ENCODE data around the gene COL9A3.

DNA sequence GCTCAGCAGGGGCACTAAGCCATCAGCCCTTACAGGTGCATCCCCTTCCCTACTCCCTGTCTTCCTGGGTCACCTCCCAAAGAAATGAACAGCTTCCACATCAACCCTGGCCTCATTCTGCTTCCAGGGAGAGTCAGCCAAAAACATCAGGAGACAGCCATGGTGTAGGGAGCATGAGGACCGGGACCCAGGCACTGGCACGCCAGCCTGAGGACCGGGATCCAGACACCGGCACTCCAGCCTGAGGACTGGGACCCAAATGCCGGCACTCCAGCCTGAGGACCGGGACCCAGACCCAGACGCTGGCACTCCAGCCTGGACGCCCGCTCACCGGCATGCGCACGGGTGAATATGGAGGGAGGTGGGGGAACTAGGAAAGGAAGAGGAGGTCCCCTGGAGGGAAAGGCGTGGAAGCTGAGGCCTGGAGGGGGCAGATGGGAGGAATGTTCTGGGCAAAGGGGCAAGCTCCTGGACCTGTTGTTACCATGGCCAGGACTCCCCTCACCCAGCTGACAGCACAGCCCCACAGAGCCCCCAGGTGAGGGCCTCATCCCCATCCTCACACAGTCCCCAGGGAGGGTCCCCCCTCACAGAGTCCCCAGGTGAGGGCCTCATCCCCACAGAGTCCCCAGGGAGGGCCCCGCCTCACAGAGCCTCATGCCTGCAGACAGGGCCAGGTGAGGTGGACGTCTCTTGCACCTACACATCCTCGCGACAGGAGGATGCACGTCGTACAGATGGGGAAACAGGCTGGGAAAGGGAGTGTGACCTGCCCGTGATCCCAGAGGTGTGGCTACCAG is 46.5 kb upstream of the COL9A3 start:
- TF ChIP-seq, protein P1, sequence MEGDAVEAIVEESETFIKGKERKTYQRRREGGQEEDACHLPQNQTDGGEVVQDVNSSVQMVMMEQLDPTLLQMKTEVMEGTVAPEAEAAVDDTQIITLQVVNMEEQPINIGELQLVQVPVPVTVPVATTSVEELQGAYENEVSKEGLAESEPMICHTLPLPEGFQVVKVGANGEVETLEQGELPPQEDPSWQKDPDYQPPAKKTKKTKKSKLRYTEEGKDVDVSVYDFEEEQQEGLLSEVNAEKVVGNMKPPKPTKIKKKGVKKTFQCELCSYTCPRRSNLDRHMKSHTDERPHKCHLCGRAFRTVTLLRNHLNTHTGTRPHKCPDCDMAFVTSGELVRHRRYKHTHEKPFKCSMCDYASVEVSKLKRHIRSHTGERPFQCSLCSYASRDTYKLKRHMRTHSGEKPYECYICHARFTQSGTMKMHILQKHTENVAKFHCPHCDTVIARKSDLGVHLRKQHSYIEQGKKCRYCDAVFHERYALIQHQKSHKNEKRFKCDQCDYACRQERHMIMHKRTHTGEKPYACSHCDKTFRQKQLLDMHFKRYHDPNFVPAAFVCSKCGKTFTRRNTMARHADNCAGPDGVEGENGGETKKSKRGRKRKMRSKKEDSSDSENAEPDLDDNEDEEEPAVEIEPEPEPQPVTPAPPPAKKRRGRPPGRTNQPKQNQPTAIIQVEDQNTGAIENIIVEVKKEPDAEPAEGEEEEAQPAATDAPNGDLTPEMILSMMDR (conservative IDR thresholded peaks at IDR 0.05; ENCODE audit: low read length), result no peak
- TF ChIP-seq EZH2phosphoT487 (IDR thresholded peaks at IDR 0.05; ENCODE audit: borderline replicate concordance), result no peak

All from Loucy (cell line).